Chondrocyte (in vitro differentiated cells): Measurements from ENCODE around the gene CHMP4B. TPM values are rescaled to one million over a fixed set of nuclear protein-coding genes. Genes with fewer than 3 reads are reported as not detected.

Source experiments
- DNase-seq: peaks from one replicate; pipeline ENCODE4 v3.0.0; 2021; ENCODE audit warnings: mixed read lengths, low spot score
- H3K27ac Mint-ChIP-seq: one replicate; pipeline ENCODE4 v1.8.0; 2021; ENCODE audit warnings: mild to moderate bottlenecking, moderate library complexity, mixed read lengths; ENCODE audit not compliant: unreplicated experiment
- H3K27me3 Mint-ChIP-seq: 2 replicates; pipeline ENCODE4 v1.8.0; 2021; ENCODE audit warnings: low read depth, mixed read lengths
- H3K36me3 Mint-ChIP-seq: 2 replicates; pipeline ENCODE4 v1.8.0; 2021; ENCODE audit warnings: low read depth, mixed read lengths
- H3K4me1 Mint-ChIP-seq: 2 replicates; pipeline ENCODE4 v1.8.0; 2021; ENCODE audit warnings: low read depth, mild to moderate bottlenecking, mixed read lengths
- H3K4me3 Mint-ChIP-seq: one replicate; pipeline ENCODE4 v1.8.0; 2021; ENCODE audit warnings: mild to moderate bottlenecking, moderate library complexity, mixed read lengths; ENCODE audit not compliant: unreplicated experiment
- H3K9me3 Mint-ChIP-seq: 2 replicates; pipeline ENCODE4 v1.8.0; 2021; ENCODE audit warnings: low read depth, mixed read lengths
- total RNA-seq: library from RNA; stranded (reverse); gene quantifications from 3 replicates; pipeline ENCODE4 v1.2.1, GENCODE V29; 2021
- TF ChIP-seq, protein P1 (sequence below): fragments of 200-600 bp; sonication (generic); IDR thresholded peaks from 2 replicates; pipeline ENCODE4 v1.5.0; 2021; ENCODE audit warnings: antibody characterized with exemption, mild to moderate bottlenecking, moderate library complexity

CHMP4B gene
- total RNA-seq, 1 donor from 2014 or later: 122 TPM

DNA sequence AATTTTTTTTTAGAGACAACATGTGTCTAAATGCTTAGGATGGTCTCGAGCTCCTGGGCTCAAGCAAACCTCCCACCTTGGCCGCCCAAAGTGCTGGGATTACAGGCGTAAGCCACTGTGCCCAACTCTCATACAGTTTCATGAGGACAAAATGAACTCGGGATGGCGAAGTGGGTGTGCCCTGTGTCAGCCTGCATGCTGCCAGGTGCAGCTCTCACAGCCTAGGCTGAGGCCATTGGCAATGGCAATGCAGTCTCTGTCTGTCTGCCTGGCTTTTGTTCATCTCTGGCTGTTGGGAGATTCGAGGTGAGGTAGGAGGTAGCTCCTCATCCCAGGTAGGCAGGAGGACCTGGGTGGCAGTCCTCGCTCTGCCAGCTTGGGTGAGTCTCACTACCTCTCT is 88.0 kb downstream of the CHMP4B start:
- Mint-ChIP-seq H3K4me3 (no peak overlapping the region), H3K9me3 (peaks cover 2% of the 10 kb centered on the region), H3K27me3 (peaks cover 22% of the 10 kb centered on the region), H3K36me3 (no peaks in the 10 kb centered on the region), H3K27ac (no peak overlapping the region), H3K4me1 (peaks cover 12% of the 10 kb centered on the region)
- DNase-seq: no peak
- TF ChIP-seq, protein P1, sequence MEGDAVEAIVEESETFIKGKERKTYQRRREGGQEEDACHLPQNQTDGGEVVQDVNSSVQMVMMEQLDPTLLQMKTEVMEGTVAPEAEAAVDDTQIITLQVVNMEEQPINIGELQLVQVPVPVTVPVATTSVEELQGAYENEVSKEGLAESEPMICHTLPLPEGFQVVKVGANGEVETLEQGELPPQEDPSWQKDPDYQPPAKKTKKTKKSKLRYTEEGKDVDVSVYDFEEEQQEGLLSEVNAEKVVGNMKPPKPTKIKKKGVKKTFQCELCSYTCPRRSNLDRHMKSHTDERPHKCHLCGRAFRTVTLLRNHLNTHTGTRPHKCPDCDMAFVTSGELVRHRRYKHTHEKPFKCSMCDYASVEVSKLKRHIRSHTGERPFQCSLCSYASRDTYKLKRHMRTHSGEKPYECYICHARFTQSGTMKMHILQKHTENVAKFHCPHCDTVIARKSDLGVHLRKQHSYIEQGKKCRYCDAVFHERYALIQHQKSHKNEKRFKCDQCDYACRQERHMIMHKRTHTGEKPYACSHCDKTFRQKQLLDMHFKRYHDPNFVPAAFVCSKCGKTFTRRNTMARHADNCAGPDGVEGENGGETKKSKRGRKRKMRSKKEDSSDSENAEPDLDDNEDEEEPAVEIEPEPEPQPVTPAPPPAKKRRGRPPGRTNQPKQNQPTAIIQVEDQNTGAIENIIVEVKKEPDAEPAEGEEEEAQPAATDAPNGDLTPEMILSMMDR: no peak

DNA sequence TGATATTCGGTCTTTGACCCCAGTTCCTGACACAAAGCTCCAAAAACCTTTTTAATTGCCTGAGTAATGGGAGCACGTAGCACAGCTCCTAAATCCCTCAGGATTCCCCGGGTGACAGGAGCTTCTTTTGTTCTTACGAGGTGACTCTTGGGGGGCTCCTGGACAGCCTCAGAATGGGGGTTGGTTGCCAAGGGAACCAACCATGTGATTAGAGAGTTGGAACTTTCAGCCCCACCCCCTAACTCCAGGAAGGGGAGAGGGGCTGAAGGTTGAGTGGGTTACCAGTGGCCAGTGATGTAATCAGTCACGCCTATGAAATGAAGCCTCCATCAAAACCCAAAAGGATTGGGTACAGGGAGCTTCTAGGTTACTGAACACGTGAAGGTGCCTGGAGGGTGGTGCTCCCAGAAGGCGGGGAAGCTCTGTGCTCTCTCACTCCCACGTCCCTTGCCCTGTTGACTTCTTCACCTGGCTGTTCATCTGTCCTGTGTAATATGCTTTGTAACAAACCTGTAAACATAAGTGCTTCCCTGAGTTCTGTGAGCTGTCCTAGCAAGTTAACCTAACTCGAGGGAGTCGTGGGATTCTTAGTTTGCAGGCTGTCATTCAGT is 89.5 kb downstream of the CHMP4B start:
- TF ChIP-seq, protein P1: no peak
- DNase-seq: no peak
- Mint-ChIP-seq H3K9me3 (peaks cover 2% of the 10 kb centered on the region), H3K4me3 (no peak overlapping the region), H3K27me3 (peaks cover 22% of the 10 kb centered on the region), H3K4me1 (peaks cover 12% of the 10 kb centered on the region), H3K36me3 (no peaks in the 10 kb centered on the region), H3K27ac (no peak overlapping the region)

DNA sequence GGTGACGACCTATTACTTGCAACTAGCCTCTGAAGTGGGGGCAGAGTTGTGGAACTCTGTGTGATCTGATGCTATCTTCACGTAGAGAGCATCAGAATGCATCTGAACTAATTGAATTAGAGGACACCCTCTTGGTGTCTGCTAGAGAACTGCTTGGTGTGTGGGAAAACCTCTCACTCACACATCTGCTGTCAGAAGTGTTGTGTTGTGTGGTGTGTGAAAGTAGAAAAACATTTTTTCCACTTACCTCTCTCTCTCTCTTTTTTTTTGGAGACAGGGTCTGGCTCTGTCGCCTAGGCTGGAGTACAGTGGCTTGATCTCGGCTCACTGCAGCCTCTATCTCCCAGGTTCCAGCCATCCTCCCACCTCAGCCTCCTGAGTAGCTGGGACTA is 90.0 kb downstream of the CHMP4B start:
- peaks cover 2% of the 10 kb centered on the region for H3K9me3 Mint-ChIP-seq
- H3K4me1 Mint-ChIP-seq: peaks cover 12% of the 10 kb centered on the region
- H3K36me3 Mint-ChIP-seq: no peaks in the 10 kb centered on the region
- no peak overlapping the region for H3K4me3 Mint-ChIP-seq
- TF ChIP-seq, protein P1: no peak
- no peak overlapping the region for H3K27ac Mint-ChIP-seq
- DNase-seq: no peak
- peaks cover 22% of the 10 kb centered on the region for H3K27me3 Mint-ChIP-seq

DNA sequence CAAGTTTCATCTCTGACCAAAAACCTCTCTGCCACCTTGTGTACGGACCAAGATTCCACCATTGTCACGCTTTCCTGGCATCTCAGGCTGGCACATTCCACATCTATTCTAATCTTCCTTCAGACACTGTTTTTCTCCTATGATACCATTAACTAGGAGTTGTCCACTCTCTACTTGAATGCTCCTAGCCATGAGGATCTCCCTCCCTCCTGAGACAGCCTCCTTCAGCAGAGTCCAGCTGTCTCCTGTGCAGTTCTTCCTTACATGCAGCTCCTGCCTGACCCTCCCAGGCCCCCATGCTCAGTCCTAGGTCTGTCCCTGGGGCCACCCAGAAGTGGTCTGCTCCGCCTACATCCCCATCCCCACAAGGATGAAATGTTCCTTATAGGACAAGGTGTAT is 90.9 kb downstream of the CHMP4B start:
- TF ChIP-seq, protein P1: no peak
- peaks cover 5% of the 10 kb centered on the region for H3K4me1 Mint-ChIP-seq
- no peaks in the 10 kb centered on the region for H3K9me3 Mint-ChIP-seq
- H3K4me3 Mint-ChIP-seq: no peak overlapping the region
- peaks cover 22% of the 10 kb centered on the region for H3K27me3 Mint-ChIP-seq
- no peak for DNase-seq
- no peak overlapping the region for H3K27ac Mint-ChIP-seq
- no peaks in the 10 kb centered on the region for H3K36me3 Mint-ChIP-seq

Other genes with a start within 250 kb of the CHMP4B start
- gene C20orf144, start 149.0 kb upstream of the CHMP4B start, total RNA-seq: 0.10 to 0.17 TPM in 2 of 3 replicates, not detected in the other
- gene ACTL10, start 144.4 kb upstream of the CHMP4B start, total RNA-seq: 0.60 to 2.5 TPM (median 2.3 TPM) in 3 replicates
- 23.5 to 35.5 TPM (median 32.5 TPM) in 3 replicates for gene NECAB3, start 136.9 kb upstream of the CHMP4B start, total RNA-seq
- 7.5 to 17.0 TPM (median 7.6 TPM) in 3 replicates for gene E2F1, start 125.0 kb upstream of the CHMP4B start, total RNA-seq
- gene PXMP4, start 91.0 kb upstream of the CHMP4B start, total RNA-seq: 4.9 to 6.7 TPM (median 6.4 TPM) in 3 replicates
- gene ZNF341, start 79.4 kb upstream of the CHMP4B start, total RNA-seq: 2.7 to 3.1 TPM (median 2.8 TPM) in 3 replicates
- gene RALY, start 182.6 kb downstream of the CHMP4B start, total RNA-seq: 78.7 to 169 TPM (median 168 TPM) in 3 replicates